Activated CD4-positive, alpha-beta T cell treated with anti-CD3 and anti-CD28 coated beads for 4 hours (primary cell): ENCODE data around the gene CRYBB2.
"Not testable (repeated sequence)": the region's sequence is repeated elsewhere in the genome, so short reads cannot be mapped to it uniquely, and the experiment has no call there.

Source experiments
- DNase-seq, 2 donors: peaks; one replicate each; pipeline ENCODE4 v3.0.0-alpha.2; 2020

Gene CRYBB2

GRCh38 chr22:25236417-25236816 lies 17.0 kb downstream of the CRYBB2 start:
- no peak for DNase-seq

- DNase-seq = no peak
These were observed 18.1 kb downstream of the CRYBB2 start for GRCh38 chr22:25237503-25237902.

GRCh38 chr22:25238058-25238457 lies 18.6 kb downstream of the CRYBB2 start:
- DNase-seq = not testable (repeated sequence)

GRCh38 chr22:25255169-25255568 lies 35.7 kb downstream of the CRYBB2 start:
- not testable (repeated sequence) for DNase-seq

- not testable (repeated sequence) for DNase-seq
These were observed 48.1 kb downstream of the CRYBB2 start for GRCh38 chr22:25267567-25267966.

GRCh38 chr22:25268902-25269301 lies 49.5 kb downstream of the CRYBB2 start:
- DNase-seq = not testable (repeated sequence)

- not testable (repeated sequence) for DNase-seq
These were observed 50.6 kb downstream of the CRYBB2 start for GRCh38 chr22:25270061-25270460.

GRCh38 chr22:25273231-25273630 lies 53.8 kb downstream of the CRYBB2 start:
- not testable (repeated sequence) for DNase-seq

- not testable (repeated sequence) for DNase-seq
These were observed 54.5 kb downstream of the CRYBB2 start for GRCh38 chr22:25273928-25274327.

GRCh38 chr22:25280118-25280517 lies 60.7 kb downstream of the CRYBB2 start:
- not testable (repeated sequence) for DNase-seq
